ENCODE results near the gene DHX32. TPM values are rescaled to one million over a fixed set of nuclear protein-coding genes. Genes with fewer than 3 reads are reported as not detected.
"Not testable (repeated sequence)": the region's sequence is repeated elsewhere in the genome, so short reads cannot be mapped to it uniquely, and the experiment has no call there.

The DHX32 gene
- total and polyA plus RNA-seq, 2 donors (not counting 3 experiments of a cell fraction or from before 2014, with no cell fraction given), result 17.1 to 29.6 TPM

DNA sequence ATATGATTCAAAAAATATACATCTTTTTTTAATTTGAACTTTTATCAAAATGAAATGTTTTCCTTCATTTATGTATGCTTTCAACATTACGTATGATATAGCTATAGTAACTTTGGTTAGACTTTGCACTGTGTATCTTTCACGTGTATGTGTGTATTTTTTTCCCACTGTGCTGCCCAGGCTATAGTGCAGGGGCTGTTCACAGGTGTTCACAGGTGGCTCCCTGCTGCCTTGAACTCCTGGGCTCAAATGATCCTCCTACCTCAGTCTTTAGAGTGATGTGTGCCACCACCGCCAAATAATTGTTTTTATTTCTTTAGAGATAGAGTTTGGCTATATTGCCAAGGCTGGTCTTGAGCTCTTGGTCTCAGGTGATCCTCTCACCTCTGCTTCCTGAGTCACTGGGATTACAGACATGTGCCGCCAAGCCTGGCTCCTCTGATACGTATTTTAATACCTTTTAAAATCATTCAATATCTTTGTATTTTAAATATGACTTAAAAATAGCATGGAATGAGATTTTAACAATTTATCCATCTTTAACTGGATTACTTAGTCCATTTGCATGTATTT lies 44.3 kb upstream of the DHX32 start:
- Histone ChIP-seq H3K4me3 (replicated peaks in 1 of 3; ENCODE audit: insufficient read depth in 1 of 3, low read depth in 1 of 3, low read length in 3 of 3) (no peak overlapping the region), H3K9ac (replicated peaks; ENCODE audit: extremely low read depth, insufficient read depth, low read length) (no peak overlapping the region), H3K9me3 (replicated peaks; ENCODE audit: control insufficient read depth, insufficient read depth, low read length) (peaks cover 2% of the 10 kb centered on the region), H4K20me1 (replicated peaks; ENCODE audit: control insufficient read depth, extremely low read depth, insufficient read depth, low read length) (no peaks in the 10 kb centered on the region), H3K79me2 (ENCODE audit: control insufficient read depth, insufficient read depth, low read length) (no peaks in the 10 kb centered on the region), H3K4me1 (ENCODE audit: control insufficient read depth, extremely low read depth, insufficient read depth, low read length) (no peaks in the 10 kb centered on the region), H2AFZ (ENCODE audit: low read depth, low read length) (no peak overlapping the region), H3K9me1 (replicated peaks; ENCODE audit: control insufficient read depth, extremely low read depth, insufficient read depth, low read length) (no peaks in the 10 kb centered on the region), H3K27ac (ENCODE audit: insufficient read depth, low read depth, low read length) (no peak overlapping the region), H3K36me3 (ENCODE audit: control insufficient read depth in 2 of 2, extremely low read depth in 1 of 2, insufficient read depth in 2 of 2, low read length in 2 of 2) (no peaks in the 10 kb centered on the region), H3K27me3 (ENCODE audit: control insufficient read depth in 2 of 2, insufficient read depth in 2 of 2, low read length in 2 of 2) (no peaks in the 10 kb centered on the region), H3K4me2 (ENCODE audit: insufficient read depth, low read length) (no peak overlapping the region)
- no TSS peak for BruUV-seq (replicated peaks)
- TF ChIP-seq POLR2AphosphoS5 (IDR thresholded peaks at IDR 0.05; ENCODE audit: insufficient read depth, low read depth, low read length) (no peak), MYC (IDR thresholded peaks at IDR 0.05; ENCODE audit: low read depth, low read length) (no peak), JUN (IDR thresholded peaks at IDR 0.05; ENCODE audit: borderline replicate concordance, insufficient read depth, insufficient read length, low read depth) (no peak), EZH2 (IDR thresholded peaks at IDR 0.05; ENCODE audit: borderline replicate concordance, low read depth, low read length, severe bottlenecking) (no peak), POLR2A (IDR thresholded peaks at IDR 0.05; ENCODE audit: low read depth, low read length) (no peak), FOS (IDR thresholded peaks at IDR 0.05; ENCODE audit: borderline replicate concordance, insufficient read depth, low read length) (no peak), GATA2 (IDR thresholded peaks at IDR 0.05; ENCODE audit: insufficient read depth, insufficient read length, low read depth, low read length) (no peak)
- TF ChIP-seq, protein P1, sequence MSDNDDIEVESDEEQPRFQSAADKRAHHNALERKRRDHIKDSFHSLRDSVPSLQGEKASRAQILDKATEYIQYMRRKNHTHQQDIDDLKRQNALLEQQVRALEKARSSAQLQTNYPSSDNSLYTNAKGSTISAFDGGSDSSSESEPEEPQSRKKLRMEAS (IDR thresholded peaks at IDR 0.05; ENCODE audit: insufficient read depth, insufficient read length), result no peak
- TF ChIP-seq, protein P2, sequence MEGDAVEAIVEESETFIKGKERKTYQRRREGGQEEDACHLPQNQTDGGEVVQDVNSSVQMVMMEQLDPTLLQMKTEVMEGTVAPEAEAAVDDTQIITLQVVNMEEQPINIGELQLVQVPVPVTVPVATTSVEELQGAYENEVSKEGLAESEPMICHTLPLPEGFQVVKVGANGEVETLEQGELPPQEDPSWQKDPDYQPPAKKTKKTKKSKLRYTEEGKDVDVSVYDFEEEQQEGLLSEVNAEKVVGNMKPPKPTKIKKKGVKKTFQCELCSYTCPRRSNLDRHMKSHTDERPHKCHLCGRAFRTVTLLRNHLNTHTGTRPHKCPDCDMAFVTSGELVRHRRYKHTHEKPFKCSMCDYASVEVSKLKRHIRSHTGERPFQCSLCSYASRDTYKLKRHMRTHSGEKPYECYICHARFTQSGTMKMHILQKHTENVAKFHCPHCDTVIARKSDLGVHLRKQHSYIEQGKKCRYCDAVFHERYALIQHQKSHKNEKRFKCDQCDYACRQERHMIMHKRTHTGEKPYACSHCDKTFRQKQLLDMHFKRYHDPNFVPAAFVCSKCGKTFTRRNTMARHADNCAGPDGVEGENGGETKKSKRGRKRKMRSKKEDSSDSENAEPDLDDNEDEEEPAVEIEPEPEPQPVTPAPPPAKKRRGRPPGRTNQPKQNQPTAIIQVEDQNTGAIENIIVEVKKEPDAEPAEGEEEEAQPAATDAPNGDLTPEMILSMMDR (IDR thresholded peaks at IDR 0.05; ENCODE audit: extremely low read depth in 1 of 2, insufficient read depth in 1 of 2, low read depth in 1 of 2, low read length in 2 of 2), result no peak
- POLR2A ChIA-PET, result no interaction called here
- no peak for FAIRE-seq
- no peak for DNase-seq (ENCODE audit: low read depth, low spot score)
- dilution Hi-C loops (cut with MboI; ENCODE audit: extremely low pct_ligation_motif_present, low sequenced_read_pairs) (no loop called here), intact Hi-C loops (cut with micrococcal nuclease) (no loop called here)
- CTCF ChIA-PET, result interaction anchor here (1.6 kb wide), 1 partner anchor 9 kb away, joined by 7 read pairs; no protein-coding TSS in a partner anchor

DNA sequence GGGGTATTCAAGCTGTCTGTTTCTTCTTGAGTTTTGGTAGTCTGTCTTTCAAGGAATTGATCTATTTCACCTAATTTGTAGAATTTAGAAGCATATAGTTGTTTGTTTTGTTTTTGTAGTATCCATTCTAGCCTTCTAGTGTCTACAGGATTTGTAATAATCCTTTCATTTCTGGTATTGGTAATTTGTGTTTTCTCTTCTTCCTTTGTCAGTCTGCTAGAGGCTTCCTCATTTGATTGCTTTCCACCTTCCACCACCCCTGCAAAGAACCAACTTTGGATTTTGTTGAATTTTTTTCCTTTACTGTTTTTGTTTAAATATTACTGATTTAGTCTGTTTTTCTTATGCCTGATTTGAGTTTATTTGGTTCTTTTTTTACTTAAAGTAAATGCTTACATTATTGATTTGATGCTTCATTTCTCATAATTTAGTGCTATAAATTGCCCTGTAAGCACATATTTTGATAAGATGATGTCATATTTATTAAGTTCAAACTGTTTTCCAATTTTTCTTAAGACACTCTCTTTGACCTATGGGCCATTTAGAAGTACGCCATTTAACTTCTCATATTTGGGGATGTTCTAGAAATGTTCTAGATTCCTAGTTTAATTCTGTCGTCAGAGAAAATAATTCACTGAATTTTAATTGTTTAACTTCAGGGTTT lies 40.7 kb upstream of the DHX32 start:
- FAIRE-seq; H3K27ac ChIP-seq (ENCODE audit: insufficient read depth, low read depth, low read length); H3K4me1 ChIP-seq (ENCODE audit: control insufficient read depth, extremely low read depth, insufficient read depth, low read length); H3K36me3 ChIP-seq (ENCODE audit: control insufficient read depth in 2 of 2, extremely low read depth in 1 of 2, insufficient read depth in 2 of 2, low read length in 2 of 2); DNase-seq (ENCODE audit: low read depth, low spot score); H3K9me3 ChIP-seq (replicated peaks; ENCODE audit: control insufficient read depth, insufficient read depth, low read length); H2AFZ ChIP-seq (ENCODE audit: low read depth, low read length); dilution Hi-C loops (cut with MboI; ENCODE audit: extremely low pct_ligation_motif_present, low sequenced_read_pairs); POLR2A ChIA-PET; intact Hi-C loops (cut with micrococcal nuclease); H3K9me1 ChIP-seq (replicated peaks; ENCODE audit: control insufficient read depth, extremely low read depth, insufficient read depth, low read length); H3K9ac ChIP-seq (replicated peaks; ENCODE audit: extremely low read depth, insufficient read depth, low read length); BruUV-seq (replicated peaks); H4K20me1 ChIP-seq (replicated peaks; ENCODE audit: control insufficient read depth, extremely low read depth, insufficient read depth, low read length); H3K4me3 ChIP-seq (replicated peaks in 1 of 3; ENCODE audit: insufficient read depth in 1 of 3, low read depth in 1 of 3, low read length in 3 of 3); H3K27me3 ChIP-seq (ENCODE audit: control insufficient read depth in 2 of 2, insufficient read depth in 2 of 2, low read length in 2 of 2); H3K79me2 ChIP-seq (ENCODE audit: control insufficient read depth, insufficient read depth, low read length); H3K4me2 ChIP-seq (ENCODE audit: insufficient read depth, low read length); CTCF ChIA-PET: not testable (repeated sequence)
